Measurements from ENCODE around the gene ENDOV.

The ENDOV gene

GRCh38 chr17:80377798-80378197 is 37.2 kb upstream of the ENDOV start:
- Histone ChIP-seq H3K36me3 (ENCODE audit: control insufficient read depth, insufficient read depth, low read length) (peaks cover 98% of the 10 kb centered on the region), H3K4me3 (ENCODE audit: insufficient read depth, low read depth, low read length, poor library complexity, severe bottlenecking) (no peak overlapping the region), H3K9me3 (ENCODE audit: control insufficient read depth, low read length) (no peaks in the 10 kb centered on the region), H3K4me1 (ENCODE audit: control insufficient read depth, insufficient read depth, low read length, poor library complexity, severe bottlenecking) (no peaks in the 10 kb centered on the region), H3K27ac (ENCODE audit: insufficient read depth, low read length, poor library complexity, severe bottlenecking) (no peak overlapping the region), H3K27me3 (replicated peaks; ENCODE audit: control insufficient read depth, insufficient read depth, low read length, poor library complexity, severe bottlenecking) (no peaks in the 10 kb centered on the region)
- no peak for DNase-seq

- no peak for DNase-seq
- no peaks in the 10 kb centered on the region for H3K27me3 ChIP-seq (replicated peaks; ENCODE audit: control insufficient read depth, insufficient read depth, low read length, poor library complexity, severe bottlenecking)
- H3K4me1 ChIP-seq (ENCODE audit: control insufficient read depth, insufficient read depth, low read length, poor library complexity, severe bottlenecking): no peaks in the 10 kb centered on the region
- no peak overlapping the region for H3K27ac ChIP-seq (ENCODE audit: insufficient read depth, low read length, poor library complexity, severe bottlenecking)
- H3K4me3 ChIP-seq (ENCODE audit: insufficient read depth, low read depth, low read length, poor library complexity, severe bottlenecking): no peak overlapping the region
- H3K36me3 ChIP-seq (ENCODE audit: control insufficient read depth, insufficient read depth, low read length): peaks cover 99% of the 10 kb centered on the region
- H3K9me3 ChIP-seq (ENCODE audit: control insufficient read depth, low read length): no peaks in the 10 kb centered on the region
Observed at GRCh38 chr17:80379348-80379747, 35.6 kb upstream of the ENDOV start.

- no peaks in the 10 kb centered on the region for H3K4me1 ChIP-seq (ENCODE audit: control insufficient read depth, insufficient read depth, low read length, poor library complexity, severe bottlenecking)
- no peaks in the 10 kb centered on the region for H3K9me3 ChIP-seq (ENCODE audit: control insufficient read depth, low read length)
- peaks cover 99% of the 10 kb centered on the region for H3K36me3 ChIP-seq (ENCODE audit: control insufficient read depth, insufficient read depth, low read length)
- H3K4me3 ChIP-seq (ENCODE audit: insufficient read depth, low read depth, low read length, poor library complexity, severe bottlenecking): no peak overlapping the region
- DNase-seq: no peak
- no peaks in the 10 kb centered on the region for H3K27me3 ChIP-seq (replicated peaks; ENCODE audit: control insufficient read depth, insufficient read depth, low read length, poor library complexity, severe bottlenecking)
- no peak overlapping the region for H3K27ac ChIP-seq (ENCODE audit: insufficient read depth, low read length, poor library complexity, severe bottlenecking)
Observed at GRCh38 chr17:80380068-80380467, 34.9 kb upstream of the ENDOV start.

GRCh38 chr17:80380555-80381002 is 34.4 kb upstream of the ENDOV start:
- Histone ChIP-seq H3K27me3 (replicated peaks; ENCODE audit: control insufficient read depth, insufficient read depth, low read length, poor library complexity, severe bottlenecking) (no peaks in the 10 kb centered on the region), H3K9me3 (ENCODE audit: control insufficient read depth, low read length) (no peaks in the 10 kb centered on the region), H3K4me3 (ENCODE audit: insufficient read depth, low read depth, low read length, poor library complexity, severe bottlenecking) (no peak overlapping the region), H3K36me3 (ENCODE audit: control insufficient read depth, insufficient read depth, low read length) (peaks cover 100% of the 10 kb centered on the region), H3K27ac (ENCODE audit: insufficient read depth, low read length, poor library complexity, severe bottlenecking) (no peak overlapping the region), H3K4me1 (ENCODE audit: control insufficient read depth, insufficient read depth, low read length, poor library complexity, severe bottlenecking) (no peaks in the 10 kb centered on the region)
- no peak for DNase-seq

- Histone ChIP-seq H3K9me3 (ENCODE audit: control insufficient read depth, low read length) (no peaks in the 10 kb centered on the region), H3K4me3 (ENCODE audit: insufficient read depth, low read depth, low read length, poor library complexity, severe bottlenecking) (no peak overlapping the region), H3K36me3 (ENCODE audit: control insufficient read depth, insufficient read depth, low read length) (peaks cover 100% of the 10 kb centered on the region), H3K27ac (ENCODE audit: insufficient read depth, low read length, poor library complexity, severe bottlenecking) (no peak overlapping the region), H3K4me1 (ENCODE audit: control insufficient read depth, insufficient read depth, low read length, poor library complexity, severe bottlenecking) (no peaks in the 10 kb centered on the region), H3K27me3 (replicated peaks; ENCODE audit: control insufficient read depth, insufficient read depth, low read length, poor library complexity, severe bottlenecking) (no peaks in the 10 kb centered on the region)
- DNase-seq: no peak
Observed at GRCh38 chr17:80381416-80381923, 33.5 kb upstream of the ENDOV start.

GRCh38 chr17:80382446-80382845 is 32.5 kb upstream of the ENDOV start:
- Histone ChIP-seq H3K27ac (ENCODE audit: insufficient read depth, low read length, poor library complexity, severe bottlenecking) (no peak overlapping the region), H3K4me1 (ENCODE audit: control insufficient read depth, insufficient read depth, low read length, poor library complexity, severe bottlenecking) (no peaks in the 10 kb centered on the region), H3K4me3 (ENCODE audit: insufficient read depth, low read depth, low read length, poor library complexity, severe bottlenecking) (no peak overlapping the region), H3K36me3 (ENCODE audit: control insufficient read depth, insufficient read depth, low read length) (peaks cover 100% of the 10 kb centered on the region), H3K9me3 (ENCODE audit: control insufficient read depth, low read length) (no peaks in the 10 kb centered on the region), H3K27me3 (replicated peaks; ENCODE audit: control insufficient read depth, insufficient read depth, low read length, poor library complexity, severe bottlenecking) (no peaks in the 10 kb centered on the region)
- no peak for DNase-seq

- no peak for DNase-seq
- H3K36me3 ChIP-seq (ENCODE audit: control insufficient read depth, insufficient read depth, low read length): peaks cover 100% of the 10 kb centered on the region
Observed at GRCh38 chr17:80382956-80383355, 32.0 kb upstream of the ENDOV start.

GRCh38 chr17:80384078-80384960 is 30.6 kb upstream of the ENDOV start:
- Histone ChIP-seq H3K27ac (ENCODE audit: insufficient read depth, low read length, poor library complexity, severe bottlenecking) (no peak overlapping the region), H3K9me3 (ENCODE audit: control insufficient read depth, low read length) (no peaks in the 10 kb centered on the region), H3K4me1 (ENCODE audit: control insufficient read depth, insufficient read depth, low read length, poor library complexity, severe bottlenecking) (no peaks in the 10 kb centered on the region), H3K36me3 (ENCODE audit: control insufficient read depth, insufficient read depth, low read length) (peaks cover 100% of the 10 kb centered on the region), H3K27me3 (replicated peaks; ENCODE audit: control insufficient read depth, insufficient read depth, low read length, poor library complexity, severe bottlenecking) (no peaks in the 10 kb centered on the region), H3K4me3 (ENCODE audit: insufficient read depth, low read depth, low read length, poor library complexity, severe bottlenecking) (no peak overlapping the region)
- no peak for DNase-seq

More at GRCh38 chr17:80382956-80383355, 32.0 kb upstream of the ENDOV start:
- no peaks in the 10 kb centered on the region for H3K4me1 ChIP-seq (ENCODE audit: control insufficient read depth, insufficient read depth, low read length, poor library complexity, severe bottlenecking)
- H3K4me3 ChIP-seq (ENCODE audit: insufficient read depth, low read depth, low read length, poor library complexity, severe bottlenecking): no peak overlapping the region
- no peaks in the 10 kb centered on the region for H3K9me3 ChIP-seq (ENCODE audit: control insufficient read depth, low read length)
- no peaks in the 10 kb centered on the region for H3K27me3 ChIP-seq (replicated peaks; ENCODE audit: control insufficient read depth, insufficient read depth, low read length, poor library complexity, severe bottlenecking)
- H3K27ac ChIP-seq (ENCODE audit: insufficient read depth, low read length, poor library complexity, severe bottlenecking): no peak overlapping the region

GRCh38 chr17:80385046-80385445 is 29.9 kb upstream of the ENDOV start:
- Histone ChIP-seq H3K36me3 (ENCODE audit: control insufficient read depth, insufficient read depth, low read length) (peaks cover 100% of the 10 kb centered on the region), H3K9me3 (ENCODE audit: control insufficient read depth, low read length) (no peaks in the 10 kb centered on the region), H3K27ac (ENCODE audit: insufficient read depth, low read length, poor library complexity, severe bottlenecking) (no peak overlapping the region), H3K4me1 (ENCODE audit: control insufficient read depth, insufficient read depth, low read length, poor library complexity, severe bottlenecking) (no peaks in the 10 kb centered on the region), H3K27me3 (replicated peaks; ENCODE audit: control insufficient read depth, insufficient read depth, low read length, poor library complexity, severe bottlenecking) (no peaks in the 10 kb centered on the region), H3K4me3 (ENCODE audit: insufficient read depth, low read depth, low read length, poor library complexity, severe bottlenecking) (no peak overlapping the region)
- DNase-seq: no peak

GRCh38 chr17:80386341-80386740 is 28.6 kb upstream of the ENDOV start:
- H3K27ac ChIP-seq (ENCODE audit: insufficient read depth, low read length, poor library complexity, severe bottlenecking): no peak overlapping the region
- H3K27me3 ChIP-seq (replicated peaks; ENCODE audit: control insufficient read depth, insufficient read depth, low read length, poor library complexity, severe bottlenecking): no peaks in the 10 kb centered on the region
- H3K4me1 ChIP-seq (ENCODE audit: control insufficient read depth, insufficient read depth, low read length, poor library complexity, severe bottlenecking): no peaks in the 10 kb centered on the region
- DNase-seq: no peak
- no peak overlapping the region for H3K4me3 ChIP-seq (ENCODE audit: insufficient read depth, low read depth, low read length, poor library complexity, severe bottlenecking)
- peaks cover 98% of the 10 kb centered on the region for H3K36me3 ChIP-seq (ENCODE audit: control insufficient read depth, insufficient read depth, low read length)
- H3K9me3 ChIP-seq (ENCODE audit: control insufficient read depth, low read length): no peaks in the 10 kb centered on the region
